Spinal cord (tissue), 10 donors: ENCODE results near the gene GPR137C. TPM values are rescaled to one million over a fixed set of nuclear protein-coding genes. Genes with fewer than 3 reads are reported as not detected.
"Not testable (repeated sequence)": the region's sequence is repeated elsewhere in the genome, so short reads cannot be mapped to it uniquely, and the experiment has no call there.

Experiments used
- DNase-seq, 6 donors: peaks; one replicate each; pipeline versions ENCODE4 v3.0.0 to v3.0.0-alpha.2; 2013 to 2015; ENCODE audit warnings: low spot score in 6 of 6, low read depth in 4 of 6
- H3K27ac ChIP-seq: one replicate; pipeline ENCODE4 v1.5.1; 2013; ENCODE audit warnings: low read depth, low read length, control low read depth
- H3K27me3 ChIP-seq: one replicate; pipeline ENCODE4 v1.6.1; 2013; ENCODE audit warnings: low read length; ENCODE audit not compliant: control insufficient read depth, insufficient read depth
- H3K36me3 ChIP-seq: one replicate; pipeline ENCODE4 v1.6.1; 2013; ENCODE audit warnings: low read length; ENCODE audit not compliant: control insufficient read depth, insufficient read depth
- H3K4me1 ChIP-seq: one replicate; pipeline ENCODE4 v1.6.1; 2013; ENCODE audit warnings: low read length; ENCODE audit not compliant: control insufficient read depth, insufficient read depth
- H3K4me3 ChIP-seq: one replicate; pipeline ENCODE4 v1.5.1; 2013; ENCODE audit warnings: low read depth, low read length, control low read depth
- H3K9me3 ChIP-seq: one replicate; pipeline ENCODE4 v1.6.1; 2013; ENCODE audit warnings: low read length; ENCODE audit not compliant: control insufficient read depth, insufficient read depth
- WGBS: methylation state at CpG from one replicate; pipeline ENCODE4 v1.1.5; 2013; ENCODE audit warnings: missing lambda C conversion rate; ENCODE audit not compliant: insufficient coverage; 5-methylcytosine and 5-hydroxymethylcytosine counted together
- polyA plus RNA-seq, 2 donors: library from polyadenylated mRNA; unstranded; fragments of 120-200 nt; gene quantifications; one replicate each; pipeline ENCODE4 v1.2.1, GENCODE V29; 2013; ENCODE audit not compliant: insufficient read length in 2 of 2
- total RNA-seq, 2 donors: library from RNA; depleted of rRNA in 1 of 2; stranded (reverse); fragments of 120-200 nt in 1 of 2; fragments of >200 nt in 1 of 2; gene quantifications; one replicate each; pipeline versions ENCODE4 v1.2.3 to v1.2.4, GENCODE V29; 2013 to 2014
- donor health status: healthy.

The GPR137C gene
- total and polyA plus RNA-seq, 4 donors: 6.7 to 37.9 (median 29.5) TPM

DNA sequence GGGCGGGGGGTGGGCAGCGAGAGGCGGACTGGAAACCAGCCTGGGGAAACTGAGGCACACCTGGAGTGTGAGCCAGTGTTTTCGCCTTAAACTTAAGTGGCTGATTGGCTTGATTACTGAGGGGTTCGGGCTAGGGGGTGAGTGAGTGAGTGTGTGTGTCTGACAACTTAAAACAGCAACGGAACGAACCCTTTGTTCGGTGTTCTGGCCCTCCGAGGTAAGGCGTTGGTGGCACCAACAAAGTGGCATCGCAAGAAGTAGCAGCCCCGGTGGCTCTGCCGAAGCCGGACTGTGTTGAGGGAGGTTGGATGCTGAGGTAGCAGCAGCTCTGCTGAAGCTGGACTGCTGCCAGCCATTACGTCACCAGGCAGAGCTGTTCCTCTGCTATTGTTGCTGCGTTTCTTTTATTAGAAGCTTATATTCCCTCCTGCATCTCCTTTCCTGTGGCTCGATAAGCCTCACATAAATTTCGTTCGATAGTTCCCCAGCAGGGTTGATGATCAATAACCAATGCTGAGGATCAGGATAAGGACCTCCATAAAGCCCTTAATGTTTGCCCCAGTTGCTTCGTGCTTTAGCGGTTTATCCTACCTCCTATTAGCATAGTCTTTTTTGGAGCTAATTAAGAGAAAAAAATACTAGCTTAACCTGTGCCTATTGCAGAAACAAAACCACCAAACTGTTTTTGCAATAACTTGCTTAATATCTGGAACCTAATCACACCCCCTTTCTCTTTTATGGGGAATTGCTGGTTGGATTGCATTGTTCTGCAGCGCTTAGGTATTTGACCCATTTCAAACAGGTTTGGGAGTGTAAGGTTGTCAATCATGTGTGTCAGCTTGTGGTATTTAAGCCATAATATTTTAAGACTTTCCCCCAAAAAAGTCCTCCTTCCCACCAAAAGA, 1.3 kb downstream of the GPR137C start:
- no peaks in the 10 kb centered on the region for H3K36me3 ChIP-seq
- WGBS: 0% methylated on average over 17 of the region's 22 CpGs
- H3K27ac ChIP-seq: peak overlapping the region; percentile 83
- no peaks in the 10 kb centered on the region for H3K27me3 ChIP-seq
- peak; percentile 76 to 97 (median 82) for DNase-seq
- no peaks in the 10 kb centered on the region for H3K9me3 ChIP-seq
- H3K4me3 ChIP-seq: peak overlapping the region; percentile 80
- peaks cover 7% of the 10 kb centered on the region for H3K4me1 ChIP-seq

DNA sequence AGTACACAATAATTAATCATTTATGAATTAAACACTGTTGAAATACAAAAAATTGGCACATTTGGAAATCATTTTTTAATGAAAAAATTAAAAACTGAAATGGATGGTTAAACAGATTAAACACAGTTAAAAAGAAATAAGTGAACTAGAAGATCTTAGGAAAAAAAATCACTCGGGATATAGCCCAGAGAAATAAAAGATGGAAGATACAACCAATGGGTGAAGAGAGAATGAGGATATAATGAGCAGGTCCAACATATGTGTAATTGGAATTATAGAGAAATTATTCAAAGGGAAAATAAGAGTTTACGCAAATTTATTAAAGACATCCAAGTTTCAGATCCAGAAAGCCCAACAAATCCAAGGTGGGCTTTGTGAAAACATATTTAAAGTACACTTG, 6.1 kb downstream of the GPR137C start:
- no peak overlapping the region for H3K27ac ChIP-seq
- H3K36me3 ChIP-seq: no peaks in the 10 kb centered on the region
- DNase-seq: no peak
- no peaks in the 10 kb centered on the region for H3K9me3 ChIP-seq
- peaks cover 2% of the 10 kb centered on the region for H3K4me1 ChIP-seq
- H3K4me3 ChIP-seq: no peak overlapping the region
- WGBS: no CpG with 5 or more reads among the region's 2 CpGs
- no peaks in the 10 kb centered on the region for H3K27me3 ChIP-seq

DNA sequence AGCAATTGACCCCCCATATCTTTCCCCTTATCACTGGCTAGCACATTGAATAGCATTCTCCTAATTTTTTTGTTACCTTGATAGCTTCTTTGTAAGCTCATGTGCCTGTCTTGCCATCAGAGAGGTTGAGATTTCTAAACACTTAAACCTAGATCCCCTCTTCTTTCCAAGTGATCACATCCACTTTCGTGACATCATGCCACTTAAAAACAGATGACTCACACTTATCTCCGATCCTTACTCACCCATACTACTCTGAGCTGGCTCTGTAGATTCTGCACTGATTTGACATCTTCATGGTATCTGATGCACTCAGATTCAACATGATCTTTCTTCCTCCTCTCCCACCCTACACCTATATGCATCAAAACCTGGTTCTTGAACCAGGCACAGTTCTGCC, 10.5 kb downstream of the GPR137C start:
- DNase-seq: no peak
- WGBS: 97% methylated on average over 2 of the region's 2 CpGs
- no peak overlapping the region for H3K27ac ChIP-seq
- peaks cover 2% of the 10 kb centered on the region for H3K36me3 ChIP-seq
- H3K4me3 ChIP-seq: no peak overlapping the region
- no peaks in the 10 kb centered on the region for H3K4me1 ChIP-seq
- H3K27me3 ChIP-seq: no peaks in the 10 kb centered on the region
- peaks cover 1% of the 10 kb centered on the region for H3K9me3 ChIP-seq

DNA sequence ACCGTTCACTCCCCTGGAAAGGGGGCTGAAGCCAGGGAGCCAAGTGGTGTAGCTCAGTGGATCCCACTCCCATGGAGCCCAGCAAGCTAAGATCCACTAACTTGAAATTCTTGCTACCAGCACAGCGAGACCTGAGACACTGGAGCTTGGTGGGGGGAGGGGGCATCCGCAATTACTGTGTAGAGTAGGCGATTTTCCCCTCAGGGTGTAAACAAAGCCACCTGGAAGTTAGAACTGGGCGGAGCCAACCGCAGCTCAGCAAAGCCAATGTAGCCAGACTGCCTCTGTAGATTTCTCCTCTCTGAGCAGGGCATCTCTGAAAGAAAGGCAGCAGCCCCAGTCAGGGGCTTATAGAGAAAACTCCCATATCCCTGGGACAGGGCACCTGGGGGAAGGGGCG, 15.8 kb downstream of the GPR137C start:
- H3K4me1 ChIP-seq, H3K27ac ChIP-seq, H3K36me3 ChIP-seq, DNase-seq, H3K4me3 ChIP-seq, H3K27me3 ChIP-seq, H3K9me3 ChIP-seq: not testable (repeated sequence)
- WGBS: 96% methylated on average over 6 of the region's 7 CpGs

DNA sequence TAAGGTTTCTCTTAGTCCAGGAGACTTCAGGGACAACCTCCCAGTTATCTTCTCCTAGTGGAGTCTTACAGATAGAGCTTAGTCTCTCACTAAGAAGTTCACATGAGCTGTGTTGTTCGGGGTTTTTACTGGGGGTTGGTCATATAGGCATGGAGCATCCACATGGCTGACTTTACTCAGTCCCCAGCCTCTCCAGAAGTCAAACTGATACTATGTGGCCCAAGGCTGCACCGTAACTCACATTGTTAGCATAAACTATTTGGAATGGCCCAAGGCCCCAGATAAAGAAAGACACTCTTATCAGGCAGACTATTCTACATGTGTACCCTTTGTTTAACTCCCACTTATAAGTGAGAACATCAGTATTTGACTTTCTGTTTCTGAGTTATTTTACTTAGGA, 23.2 kb downstream of the GPR137C start:
- Histone ChIP-seq H3K9me3 (peaks cover 4% of the 10 kb centered on the region), H3K36me3 (no peaks in the 10 kb centered on the region), H3K27me3 (no peaks in the 10 kb centered on the region), H3K4me1 (no peaks in the 10 kb centered on the region), H3K4me3 (no peak overlapping the region), H3K27ac (no peak overlapping the region)
- no peak for DNase-seq
- no CpG with 5 or more reads among the region's 2 CpGs for WGBS

DNA sequence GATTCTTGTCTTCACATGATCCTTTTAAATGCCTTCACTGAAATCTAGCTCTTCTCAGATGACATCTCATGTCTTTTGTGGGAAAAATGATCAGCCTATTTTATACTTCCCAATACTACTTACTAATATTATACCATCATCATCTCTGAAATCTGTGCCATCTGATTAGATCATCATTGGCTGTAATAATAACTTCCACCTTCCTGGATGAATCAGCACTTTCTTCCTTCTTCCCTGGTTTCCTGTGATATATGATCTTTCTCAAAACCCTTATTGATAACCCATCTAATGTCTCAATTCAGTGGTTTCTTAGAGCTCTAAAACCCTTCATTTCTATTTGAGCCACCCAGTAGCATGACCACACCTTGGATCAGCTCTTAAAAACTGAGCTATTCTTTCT, 30.9 kb downstream of the GPR137C start:
- no peak overlapping the region for H3K27ac ChIP-seq
- no peaks in the 10 kb centered on the region for H3K27me3 ChIP-seq
- H3K9me3 ChIP-seq: no peaks in the 10 kb centered on the region
- DNase-seq: no peak
- no peaks in the 10 kb centered on the region for H3K36me3 ChIP-seq
- no peaks in the 10 kb centered on the region for H3K4me1 ChIP-seq
- no peak overlapping the region for H3K4me3 ChIP-seq

DNA sequence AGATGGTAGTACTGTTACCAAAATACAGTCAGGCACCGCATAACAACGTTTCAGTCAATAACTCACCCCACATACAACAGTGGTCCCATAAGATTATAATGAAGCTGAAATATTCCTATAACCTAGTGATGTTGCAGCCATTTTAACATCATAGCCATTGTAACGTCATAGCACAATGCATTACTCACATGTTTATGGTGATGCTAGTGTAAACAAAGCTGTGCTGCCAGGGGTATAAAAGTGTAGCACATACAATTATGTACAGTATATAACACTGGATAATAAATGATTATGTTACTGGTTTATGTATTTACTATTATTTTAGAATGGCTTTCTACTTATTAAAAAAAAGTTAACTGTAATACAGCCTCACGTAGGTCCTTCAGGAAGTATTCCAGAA, 37.0 kb downstream of the GPR137C start:
- peaks cover 3% of the 10 kb centered on the region for H3K9me3 ChIP-seq
- no peak for DNase-seq

DNA sequence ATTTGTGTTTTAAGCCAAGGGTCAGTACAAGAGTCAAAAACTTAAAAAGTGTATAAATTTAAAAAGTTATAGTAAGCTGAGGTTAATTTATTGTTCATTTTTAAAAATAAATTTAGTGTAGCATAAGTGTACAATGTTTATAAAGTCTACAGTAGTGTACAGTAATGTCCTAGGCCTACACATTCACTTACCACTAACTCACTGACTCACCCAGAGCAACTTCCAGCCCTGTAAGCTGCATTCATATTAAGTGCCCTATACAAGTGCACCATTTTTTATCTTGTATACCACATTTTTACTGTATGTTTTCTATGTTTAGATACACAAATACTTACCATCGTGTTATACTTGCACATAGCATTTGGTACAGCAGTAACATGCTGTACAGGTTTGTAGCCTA, 37.7 kb downstream of the GPR137C start:
- Histone ChIP-seq H3K4me3 (no peak overlapping the region), H3K4me1 (no peaks in the 10 kb centered on the region), H3K27me3 (no peaks in the 10 kb centered on the region), H3K36me3 (no peaks in the 10 kb centered on the region), H3K9me3 (peaks cover 3% of the 10 kb centered on the region), H3K27ac (no peak overlapping the region)
- DNase-seq: no peak
- WGBS: no CpG with 5 or more reads among the region's 1 CpG

More for the DNA sequence above, 37.0 kb downstream of the GPR137C start:
- no peaks in the 10 kb centered on the region for H3K4me1 ChIP-seq
- no CpG with 5 or more reads among the region's 4 CpGs for WGBS
- H3K36me3 ChIP-seq: no peaks in the 10 kb centered on the region
- H3K4me3 ChIP-seq: no peak overlapping the region
- no peak overlapping the region for H3K27ac ChIP-seq
- no peaks in the 10 kb centered on the region for H3K27me3 ChIP-seq

DNA sequence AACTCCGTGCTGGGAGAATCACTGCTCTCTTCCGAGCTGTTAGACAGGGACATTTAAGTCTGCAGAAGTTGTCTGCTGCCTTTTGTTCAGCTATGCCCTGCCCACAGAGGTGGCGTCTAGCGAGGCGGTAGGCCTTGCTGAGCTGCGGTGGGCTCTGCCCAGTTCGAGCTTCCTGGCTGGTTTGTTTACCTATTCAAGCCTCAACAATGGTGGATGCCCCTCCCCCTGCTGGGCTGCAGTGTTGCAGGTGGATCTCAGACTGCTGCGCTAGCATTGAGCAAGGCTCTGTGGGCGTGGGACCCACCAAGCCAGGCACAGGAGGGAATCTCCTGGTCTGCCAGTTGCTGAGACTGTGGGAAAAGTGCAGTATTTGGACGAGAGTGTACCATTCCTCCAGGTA, 43.7 kb downstream of the GPR137C start:
- Histone ChIP-seq H3K4me3 (no peak overlapping the region), H3K27me3 (no peaks in the 10 kb centered on the region), H3K4me1 (no peaks in the 10 kb centered on the region), H3K36me3 (peaks cover 3% of the 10 kb centered on the region), H3K9me3 (peaks cover 3% of the 10 kb centered on the region), H3K27ac (no peak overlapping the region)
- WGBS: 87% methylated on average over 10 of the region's 10 CpGs
- DNase-seq: no peak

DNA sequence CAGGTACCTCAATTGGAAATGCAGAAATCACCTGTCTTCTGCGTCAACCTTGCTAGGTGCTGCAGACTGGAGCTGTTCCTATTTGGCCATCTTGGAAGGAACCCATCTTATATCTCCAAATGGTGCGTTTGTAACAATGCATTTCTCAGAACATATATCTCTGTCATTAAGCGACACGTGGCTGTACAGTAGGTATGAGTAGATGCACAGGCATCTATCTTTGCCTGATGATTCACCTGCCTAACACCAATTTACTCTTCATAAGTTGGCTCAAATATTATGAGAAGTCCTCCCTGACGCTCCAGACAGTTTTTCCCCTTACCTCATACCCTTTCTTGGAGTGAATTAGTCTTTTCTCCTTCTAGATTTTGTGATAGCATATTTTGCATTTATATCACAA, 44.2 kb downstream of the GPR137C start:
- H3K36me3 ChIP-seq: peaks cover 3% of the 10 kb centered on the region

More for the DNA sequence above, 44.2 kb downstream of the GPR137C start:
- H3K4me1 ChIP-seq: no peaks in the 10 kb centered on the region
- no peak overlapping the region for H3K4me3 ChIP-seq
- no peaks in the 10 kb centered on the region for H3K27me3 ChIP-seq
- H3K9me3 ChIP-seq: peaks cover 1% of the 10 kb centered on the region
- 75% methylated on average over 4 of the region's 5 CpGs for WGBS
- no peak for DNase-seq
- H3K27ac ChIP-seq: no peak overlapping the region
